H4 (cell line): Measurements from ENCODE around the gene S100A12. TPM values are rescaled to one million over a fixed set of nuclear protein-coding genes. Genes with fewer than 3 reads are reported as not detected.

Experiments used
- DNase-seq: peaks from one replicate; pipeline ENCODE4 v3.0.0-alpha.2; 2015; ENCODE audit warnings: low spot score
- total RNA-seq: library from RNA; depleted of rRNA; stranded (reverse); fragments of >200 nt; shearing (Covaris generic); gene quantifications from 2 replicates; pipeline ENCODE4 v1.2.3, GENCODE V29; 2014

Gene S100A12
- total RNA-seq, 1 experiment from 2014 or later: not detected

DNA sequence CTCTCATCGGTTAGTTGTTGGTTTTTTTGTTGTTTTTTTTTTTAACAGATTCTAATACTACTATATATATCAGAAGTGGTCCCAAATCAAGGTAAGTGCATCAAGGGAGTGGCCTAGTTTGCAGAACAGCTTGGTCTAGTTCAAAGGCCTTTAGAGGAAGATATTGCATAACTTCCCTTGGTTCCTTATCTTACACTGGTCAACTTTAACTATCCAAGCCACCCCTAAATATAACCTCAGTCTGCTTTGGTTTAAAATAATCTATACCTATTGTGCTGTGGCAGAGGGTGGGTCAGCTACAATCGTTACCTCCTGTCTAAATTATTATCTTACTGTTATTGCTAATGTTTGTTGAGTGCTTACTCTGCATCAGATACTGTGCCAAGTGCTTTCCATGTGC lies 6.9 kb downstream of the S100A12 start:
- DNase-seq: no peak

DNA sequence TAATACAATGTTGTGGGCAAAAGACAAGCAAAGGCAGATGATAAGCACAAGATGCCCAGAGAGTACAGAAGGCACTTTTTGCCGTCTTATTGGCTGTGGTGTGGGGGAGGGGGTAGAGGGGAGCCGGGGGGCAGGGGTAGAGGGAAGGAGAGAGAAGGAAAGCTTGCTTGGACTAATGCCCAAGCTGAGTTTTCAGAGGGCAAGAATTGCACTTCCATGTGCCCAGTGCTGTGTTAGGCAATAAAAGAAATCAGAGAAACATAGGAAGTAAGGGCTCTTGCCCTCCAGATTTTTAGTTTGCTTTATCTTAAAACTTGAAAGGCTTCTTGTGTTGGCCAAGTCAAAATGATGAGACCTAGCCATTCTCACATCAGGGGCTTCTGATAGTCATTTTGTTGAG lies 8.3 kb downstream of the S100A12 start:
- DNase-seq: no peak

DNA sequence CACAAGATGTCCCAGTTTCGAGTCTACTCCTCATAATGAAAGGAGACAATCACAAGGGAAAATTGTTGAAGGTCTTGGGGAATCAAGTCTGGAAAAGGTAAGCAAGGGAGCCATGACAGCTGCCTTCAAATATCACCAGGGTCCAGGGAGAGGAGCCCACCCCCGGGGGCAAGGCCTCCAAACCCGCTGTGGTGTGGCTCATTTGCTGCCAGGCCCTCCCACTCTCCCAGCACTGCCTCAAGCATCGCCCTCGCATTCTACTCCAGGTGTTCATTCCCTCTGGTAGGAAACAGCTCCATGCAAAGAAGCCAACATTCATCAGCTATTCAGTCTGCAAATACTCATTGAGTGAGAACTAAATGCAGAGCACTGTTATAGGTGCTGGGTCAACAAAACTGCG lies 9.2 kb downstream of the S100A12 start:
- no peak for DNase-seq

DNA sequence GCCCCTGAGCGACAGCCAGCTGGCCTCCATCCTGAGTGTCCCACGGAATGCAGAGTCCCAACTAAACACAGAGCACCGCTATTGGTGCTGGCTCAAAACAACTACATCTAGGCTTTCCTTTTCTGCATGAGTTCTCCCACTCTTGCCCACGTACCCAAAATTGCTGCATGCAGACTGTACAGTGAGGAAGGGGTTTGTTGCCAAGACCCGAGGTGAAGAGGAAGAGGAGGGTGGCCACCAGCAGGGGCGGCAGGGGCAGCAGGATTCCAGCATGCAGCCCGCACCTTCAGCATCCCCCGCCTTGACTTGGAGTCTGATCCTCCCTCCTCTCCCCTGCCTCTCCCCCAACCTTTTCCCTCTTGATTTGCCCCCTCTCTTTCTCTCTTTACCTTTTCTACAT lies 9.7 kb downstream of the S100A12 start:
- no peak for DNase-seq

DNA sequence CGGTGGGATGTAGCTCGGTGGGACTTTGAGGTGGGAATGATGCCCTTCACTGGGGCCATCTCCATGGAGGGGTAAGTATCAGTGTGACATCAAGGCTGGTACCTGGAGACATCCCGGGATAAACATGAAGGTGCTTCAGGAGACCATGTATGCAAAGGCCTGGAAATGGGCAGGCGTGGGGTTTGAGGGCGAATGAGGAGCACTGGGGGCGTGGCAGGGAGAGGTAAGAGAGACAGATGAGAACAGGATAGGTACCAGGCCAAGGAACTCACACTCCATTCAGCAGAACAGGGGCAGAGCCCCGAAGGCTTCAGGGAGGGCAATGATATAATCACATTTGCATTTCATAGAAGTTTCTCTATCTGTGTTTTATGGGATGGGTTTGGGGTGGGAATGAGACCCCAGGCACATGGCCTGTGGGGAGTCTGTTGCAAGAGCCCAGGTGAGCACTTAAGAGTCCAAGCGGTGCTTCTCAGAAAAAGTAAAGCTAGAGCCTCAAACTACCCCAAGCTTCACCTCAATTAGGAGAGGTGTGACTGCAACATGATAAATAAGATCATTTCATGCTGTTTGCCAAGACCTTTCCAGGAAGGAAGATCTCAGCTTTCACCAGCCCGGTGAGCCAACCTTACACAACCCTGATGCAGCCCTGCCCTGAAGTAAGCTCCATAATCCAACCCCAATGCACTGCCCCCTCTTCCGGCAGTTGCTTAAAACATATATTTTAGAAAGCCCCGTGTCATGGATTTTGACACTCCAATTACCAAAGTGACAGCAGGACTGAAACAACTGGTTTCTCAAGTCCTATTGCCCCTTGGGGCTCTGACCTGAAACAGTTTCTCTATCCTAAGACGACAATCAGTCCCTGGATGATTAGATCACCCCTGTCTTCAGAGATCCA lies 10.4 kb downstream of the S100A12 start:
- no peak for DNase-seq

DNA sequence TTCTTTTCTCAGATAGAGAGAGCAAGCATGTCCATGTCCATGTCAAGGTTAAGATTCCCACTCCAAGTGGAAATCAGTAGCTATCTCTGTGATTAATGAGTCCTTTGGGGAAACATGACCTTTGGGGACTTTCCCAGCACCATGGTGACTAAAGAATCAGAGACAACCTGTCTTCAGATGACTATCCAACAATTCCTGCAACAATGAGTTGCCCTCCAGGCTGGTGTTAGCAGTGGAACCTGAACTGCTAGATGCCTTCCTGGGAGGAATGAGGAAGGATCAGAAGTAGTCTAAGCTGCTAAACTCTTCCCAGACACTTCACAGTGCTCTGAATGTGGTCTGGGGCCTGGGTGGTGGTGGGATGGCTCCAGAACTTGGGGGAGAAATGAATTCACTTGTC lies 11.3 kb downstream of the S100A12 start:
- DNase-seq: no peak

- no peak for DNase-seq
Observed at GRCh38 chr1:153363641-153364040, 11.8 kb downstream of the S100A12 start.

- DNase-seq: no peak
Observed at GRCh38 chr1:153362187-153362775, 13.1 kb downstream of the S100A12 start.

DNA sequence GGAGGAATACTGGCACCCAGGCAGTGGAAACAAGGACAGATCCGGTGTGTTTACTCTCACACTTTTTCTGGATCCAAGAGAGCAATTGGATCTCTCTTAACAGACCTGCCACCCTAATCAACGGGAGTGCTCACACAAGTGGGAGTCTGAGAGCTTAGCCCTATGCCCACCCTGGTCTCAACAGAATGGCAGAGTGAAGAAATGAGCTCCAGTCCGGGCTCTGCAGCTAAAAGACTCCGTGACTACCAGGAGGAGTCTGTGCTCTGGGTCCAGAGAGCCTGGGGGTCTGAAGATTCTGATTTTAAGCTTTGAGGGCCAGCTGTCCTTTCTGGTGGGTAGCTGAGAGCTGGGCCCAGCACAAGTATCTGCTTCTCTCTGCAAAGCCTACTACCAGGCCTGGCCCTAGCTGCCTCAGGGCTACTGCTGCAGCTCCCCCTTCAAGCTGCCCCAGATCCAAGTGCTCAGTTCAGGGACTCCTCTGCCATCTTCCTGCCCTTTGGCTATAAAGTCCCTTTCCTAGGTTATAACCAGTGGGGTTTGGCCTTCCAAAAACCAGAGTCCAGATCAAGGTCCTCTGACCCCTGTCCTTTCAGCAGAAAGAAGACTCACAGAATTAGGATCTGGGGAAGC lies 13.8 kb downstream of the S100A12 start:
- DNase-seq: no peak

DNA sequence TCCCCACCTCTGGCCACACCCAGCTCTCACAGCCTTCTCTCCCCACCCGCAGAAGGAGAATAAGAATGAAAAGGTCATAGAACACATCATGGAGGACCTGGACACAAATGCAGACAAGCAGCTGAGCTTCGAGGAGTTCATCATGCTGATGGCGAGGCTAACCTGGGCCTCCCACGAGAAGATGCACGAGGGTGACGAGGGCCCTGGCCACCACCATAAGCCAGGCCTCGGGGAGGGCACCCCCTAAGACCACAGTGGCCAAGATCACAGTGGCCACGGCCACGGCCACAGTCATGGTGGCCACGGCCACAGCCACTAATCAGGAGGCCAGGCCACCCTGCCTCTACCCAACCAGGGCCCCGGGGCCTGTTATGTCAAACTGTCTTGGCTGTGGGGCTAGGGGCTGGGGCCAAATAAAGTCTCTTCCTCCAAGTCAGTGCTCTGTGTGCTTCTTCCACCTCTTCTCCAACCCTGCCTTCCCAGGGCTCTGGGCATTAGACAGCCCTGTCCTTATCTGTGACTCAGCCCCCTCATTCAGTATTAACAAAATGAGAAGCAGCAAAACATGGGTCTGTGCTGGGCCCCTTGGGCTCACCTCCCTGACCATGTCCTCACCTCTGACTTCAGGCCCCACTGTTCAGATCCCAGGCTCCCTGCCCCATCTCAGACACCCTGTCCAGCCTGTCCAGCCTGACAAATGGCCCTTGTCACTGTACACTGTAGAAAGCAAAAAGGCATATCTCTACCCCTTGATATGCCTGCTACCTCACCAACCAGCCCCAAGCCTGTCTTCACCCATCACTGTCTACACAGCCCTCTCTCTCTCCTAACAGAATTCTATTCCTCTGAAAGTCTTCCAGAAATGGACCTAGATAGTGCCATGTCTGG lies 14.6 kb downstream of the S100A12 start:
- DNase-seq: no peak

- no peak for DNase-seq
Observed at GRCh38 chr1:153360190-153360589, 15.2 kb downstream of the S100A12 start.

DNA sequence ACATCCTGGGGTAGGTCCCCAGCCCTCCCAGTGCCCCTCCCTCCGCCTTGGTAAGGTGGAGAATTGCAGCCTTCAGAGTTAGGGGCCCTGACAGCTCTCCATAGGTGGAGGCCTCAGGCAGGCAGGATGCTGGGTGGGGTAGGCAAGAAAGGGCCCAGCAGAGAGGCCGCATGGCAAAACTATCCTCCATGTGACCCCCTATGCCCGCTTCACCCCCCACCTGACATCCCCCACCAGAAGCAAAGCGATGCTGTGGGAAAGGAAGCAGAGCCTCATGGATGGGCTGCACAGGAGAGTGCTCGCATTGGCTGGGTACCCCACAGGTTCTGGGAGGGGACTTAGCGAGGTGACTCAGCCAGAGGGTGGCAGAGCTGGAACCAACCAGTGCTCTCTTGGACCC lies 16.2 kb downstream of the S100A12 start:
- DNase-seq: no peak

DNA sequence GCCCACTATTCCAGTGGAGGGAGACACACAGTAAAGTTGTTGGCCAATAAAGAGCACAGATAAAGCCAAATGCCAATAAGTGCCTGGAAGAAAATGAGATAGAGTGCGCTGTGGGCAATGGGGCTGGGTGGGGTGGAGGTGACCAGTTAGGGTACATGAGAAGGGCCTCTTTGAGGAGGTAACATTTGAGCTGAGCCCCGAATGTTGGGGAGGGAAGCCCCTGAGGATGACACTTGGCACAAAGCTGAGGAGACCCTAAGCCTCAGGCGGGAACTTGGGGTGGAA lies 16.8 kb downstream of the S100A12 start:
- DNase-seq: no peak

DNA sequence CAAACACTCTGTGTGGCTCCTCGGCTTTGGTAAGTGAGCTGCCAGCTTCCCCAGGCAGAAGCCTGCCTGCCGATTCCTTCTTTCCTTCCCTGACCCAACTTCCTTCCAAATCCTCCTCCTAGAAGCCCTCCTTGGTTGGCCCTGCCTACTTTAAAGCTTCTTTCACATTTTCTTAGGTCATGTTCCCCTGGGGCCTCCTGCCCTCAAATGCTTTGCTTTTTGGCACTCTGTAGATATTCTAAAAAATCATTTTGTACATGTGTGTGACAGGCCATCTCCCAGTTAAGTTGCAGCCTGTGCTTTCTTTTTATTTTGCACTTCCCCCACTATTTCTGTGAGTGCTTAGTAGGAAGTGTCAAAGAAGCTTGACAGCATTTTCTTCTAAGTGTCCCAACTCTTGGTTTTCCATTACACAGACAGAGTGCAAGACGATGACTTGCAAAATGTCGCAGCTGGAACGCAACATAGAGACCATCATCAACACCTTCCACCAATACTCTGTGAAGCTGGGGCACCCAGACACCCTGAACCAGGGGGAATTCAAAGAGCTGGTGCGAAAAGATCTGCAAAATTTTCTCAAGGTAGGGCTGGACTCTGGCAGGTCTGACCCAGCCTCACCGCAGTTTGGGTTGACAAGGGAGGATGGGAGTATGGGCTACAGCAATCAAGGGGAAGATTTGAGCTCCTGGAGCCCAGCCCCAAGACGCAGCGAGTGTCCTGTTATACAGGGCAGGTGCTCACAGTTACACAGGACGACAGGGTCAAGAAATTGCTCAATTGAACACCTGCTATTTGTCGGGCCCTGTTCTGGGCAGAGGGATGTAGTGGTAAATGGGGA lies 17.3 kb downstream of the S100A12 start, which contains the start of gene S100A9:
TSS of gene S100A9 (plus strand) at position 2 of the 838 bp plus-strand sequence. CDS start at position 432, 430 bp downstream.
- DNase-seq: no peak

GRCh38 chr1:153357076-153357852 lies 18.2 kb downstream of the S100A12 start:
- DNase-seq: no peak

- DNase-seq: no peak
Observed at GRCh38 chr1:153356392-153357075, 18.9 kb downstream of the S100A12 start.

DNA sequence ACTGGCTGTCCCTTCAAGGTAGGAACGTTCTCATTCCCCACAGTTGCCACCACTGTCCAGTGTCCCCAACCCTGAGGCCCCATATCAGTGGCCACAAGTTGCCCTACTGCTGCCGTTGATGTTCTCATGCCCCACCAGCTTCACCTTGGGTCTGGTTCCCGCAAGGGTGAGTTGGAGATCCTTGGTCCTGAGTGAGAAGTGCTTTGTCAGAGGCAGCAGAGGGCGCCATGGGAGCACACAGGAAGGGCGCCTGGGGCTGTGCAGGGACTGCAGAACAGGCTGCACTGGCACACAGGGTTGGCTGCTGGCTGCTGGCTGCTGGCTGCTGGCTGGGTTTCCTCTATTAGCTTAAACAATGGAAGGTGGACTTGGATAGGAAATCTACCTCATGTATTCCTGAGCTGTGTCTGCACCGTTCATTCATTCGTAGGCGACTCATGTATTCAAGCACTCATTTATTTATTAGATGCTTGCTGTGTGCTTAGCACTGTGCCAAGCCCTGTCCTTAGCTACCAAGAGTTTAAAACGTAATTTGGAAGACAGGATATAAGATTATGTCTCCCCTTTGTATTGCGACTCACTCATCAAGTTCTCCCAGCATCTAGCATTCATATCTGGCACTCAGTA lies 19.9 kb downstream of the S100A12 start:
- DNase-seq: peak; percentile 76

DNA sequence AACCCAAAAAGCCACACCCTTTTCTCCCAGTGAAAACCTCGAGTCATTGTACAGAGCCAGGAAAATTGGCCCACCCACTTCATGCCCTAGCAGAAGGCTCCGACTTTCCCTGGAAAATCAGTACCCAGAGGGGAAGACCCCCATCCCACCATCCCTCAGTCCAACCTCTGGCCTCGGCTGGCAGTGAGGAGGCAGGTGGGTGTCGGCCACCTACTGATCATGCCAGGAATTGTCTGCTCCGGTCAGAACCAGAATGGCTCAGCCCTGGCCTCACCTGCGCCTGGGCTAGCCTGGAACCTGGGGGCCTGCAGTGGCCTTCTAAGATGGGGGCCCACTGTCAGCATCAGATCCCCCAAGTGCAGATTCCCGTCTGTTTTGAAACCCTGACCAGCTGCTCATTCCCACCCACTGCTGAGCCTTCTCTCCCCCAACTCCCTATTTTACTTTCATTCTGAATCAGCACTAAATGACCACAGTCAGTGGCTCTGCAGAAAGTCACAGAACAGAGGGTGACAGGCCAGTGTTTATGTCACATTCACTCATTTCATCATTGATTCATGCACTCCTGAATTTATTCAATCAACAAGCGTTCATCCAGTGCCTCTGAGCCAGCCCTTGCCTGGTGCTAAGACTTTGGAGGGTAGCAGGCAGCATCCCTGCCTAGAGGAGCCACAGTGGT lies 20.8 kb downstream of the S100A12 start:
- no peak for DNase-seq
